Transverse colon (tissue), 3 donors: ENCODE measurements around the gene LCE4A.

Source experiments
- EP300 ChIP-seq: sonication (generic); formaldehyde crosslinking; IDR thresholded peaks from one replicate; pipeline ENCODE4 v1.6.1; 2017; ENCODE audit warnings: antibody characterized with exemption, low read depth
- POLR2A ChIP-seq: fragments of 450-650 bp; IDR thresholded peaks from one replicate; pipeline ENCODE4 v1.6.1; 2016; ENCODE audit warnings: antibody characterized with exemption, mild to moderate bottlenecking, moderate library complexity
- POLR2AphosphoS5 ChIP-seq, 3 donors: sonication (generic); formaldehyde crosslinking; IDR thresholded peaks; one replicate each; pipeline ENCODE4 v1.6.1; 2016; ENCODE audit warnings: antibody characterized with exemption in 3 of 3

- no peak for TF ChIP-seq POLR2AphosphoS5 (IDR thresholded peaks at IDR 0.05)
- no peak for TF ChIP-seq POLR2A
- TF ChIP-seq EP300: no peak
These were observed 8.2 kb upstream of the LCE4A start for GRCh38 chr1:152699746-152700145.
